Transverse colon (tissue), 4 donors: ENCODE results near the gene RAX2. TPM values are rescaled to one million over a fixed set of nuclear protein-coding genes. Genes with fewer than 3 reads are reported as not detected.

Experiments used
- DNase-seq: peaks from one replicate; pipeline ENCODE4 v3.0.0-alpha.2; 2019
- H3K27ac ChIP-seq, 4 donors: fragments of 200-600 bp; sonication (generic); 2 replicates each; pipeline ENCODE4 v1.5.1; 2016 to 2018; ENCODE audit warnings: inconsistent platforms in 4 of 4
- H3K27me3 ChIP-seq: fragments of 200-600 bp; sonication (generic); 2 replicates; pipeline ENCODE4 v1.5.1; 2017; ENCODE audit warnings: inconsistent platforms
- H3K36me3 ChIP-seq, 4 donors: fragments of 200-600 bp; sonication (generic); 2 replicates each; pipeline ENCODE4 v1.5.1; 2017 to 2019; ENCODE audit warnings: inconsistent platforms in 4 of 4
- H3K4me1 ChIP-seq, 4 donors: fragments of 200-600 bp; sonication (generic); 2 replicates each; pipeline ENCODE4 v1.5.1; 2017 to 2020; ENCODE audit warnings: inconsistent platforms in 4 of 4
- H3K4me3 ChIP-seq, 4 donors: fragments of 200-600 bp; sonication (generic); 1 replicate in 1 of 4; 2 replicates in 3 of 4; pipeline versions ENCODE4 v1.5.1 to v1.6.1; 2017 to 2019; ENCODE audit warnings: inconsistent platforms in 4 of 4
- H3K9me3 ChIP-seq, 2 donors: fragments of 200-600 bp; sonication (generic); 2 replicates each; pipeline ENCODE4 v1.5.1; 2017 to 2019; ENCODE audit warnings: inconsistent platforms in 2 of 2
- CTCF ChIP-seq, 5 experiments: fragments of 200-600 bp in 3 of 5; fragments of 450-650 bp in 2 of 5; sonication (generic) in 3 of 5; IDR thresholded peaks; 1 replicate in 2 of 5; 2 replicates in 3 of 5; pipeline ENCODE4 v1.5.1; 2016 to 2017; ENCODE audit warnings: antibody characterized with exemption in 5 of 5, inconsistent platforms in 3 of 5, mild to moderate bottlenecking in 2 of 5, moderate library complexity in 1 of 5
- EP300 ChIP-seq: sonication (generic); formaldehyde crosslinking; IDR thresholded peaks from one replicate; pipeline ENCODE4 v1.6.1; 2017; ENCODE audit warnings: antibody characterized with exemption, low read depth
- POLR2A ChIP-seq: fragments of 450-650 bp; IDR thresholded peaks from one replicate; pipeline ENCODE4 v1.6.1; 2016; ENCODE audit warnings: antibody characterized with exemption, mild to moderate bottlenecking, moderate library complexity
- POLR2AphosphoS5 ChIP-seq, 3 donors: sonication (generic); formaldehyde crosslinking; IDR thresholded peaks; one replicate each; pipeline ENCODE4 v1.6.1; 2016; ENCODE audit warnings: antibody characterized with exemption in 3 of 3
- WGBS, 2 donors: methylation state at CpG; one replicate each; pipeline ENCODE4 v1.1.5; 2018; ENCODE audit warnings: low coverage in 1 of 2; 5-methylcytosine and 5-hydroxymethylcytosine counted together
- in situ Hi-C, 4 donors: fragments of 200-750 bp; cut with MboI; loops; one replicate each; pipeline versions ENCODE4 v1.15.0 to v1.15.1; 2017; ENCODE audit warnings: low sequenced_read_pairs in 3 of 4, low pct_ligation_motif_present in 1 of 4, low pct_unique_long_range_greater_than_20kb in 1 of 4
- intact Hi-C: fragments of 100-400 bp; cut with DNase I; formaldehyde crosslinking; loops from one replicate; pipeline ENCODE4 v1.15.1; 2023; ENCODE audit warnings: low total_unique reads
- total RNA-seq, 4 donors: library from RNA; depleted of rRNA; stranded (reverse); fragments of >200 nt; gene quantifications; one replicate each; pipeline ENCODE4 v1.1.0, GENCODE V29; 2016

Gene RAX2
- total RNA-seq, 4 donors from 2014 or later: not detected

DNA sequence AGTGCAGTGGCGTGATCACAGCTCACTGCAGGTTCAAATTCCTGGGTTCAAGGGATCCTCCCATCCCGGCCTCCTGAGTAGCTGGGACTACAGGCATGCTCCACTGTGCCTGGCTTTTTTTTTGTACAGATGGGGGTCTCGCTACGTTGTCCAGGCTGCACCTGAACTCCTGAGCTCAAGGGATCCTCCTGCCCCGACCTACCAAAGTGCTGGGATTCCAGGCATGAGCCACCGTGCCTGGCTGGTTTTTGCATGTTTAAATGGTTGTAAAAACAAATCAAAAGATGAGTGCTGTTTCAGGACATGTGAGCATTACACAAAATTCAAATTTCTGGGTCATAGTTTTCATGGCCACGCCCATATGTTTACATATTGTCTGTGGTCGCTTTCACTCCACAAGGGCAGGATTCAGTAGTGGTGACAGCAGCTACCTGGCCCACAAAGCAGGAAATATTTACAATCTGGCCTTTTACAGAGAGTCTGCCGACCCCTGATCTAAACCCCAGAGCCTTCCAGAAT, 8.8 kb upstream of the RAX2 start:
- intact Hi-C loops (no loop called here), in situ Hi-C loops (no loop called here)
- 20 to 79% methylated on average over 1 to 9 of the region's 9 CpGs for WGBS, 2 donors
- Histone ChIP-seq H3K9me3 (peaks cover 17 to 20% of the 10 kb centered on the region in 2 donors), H3K27ac (no peak overlapping the region), H3K27me3 (peaks cover 21% of the 10 kb centered on the region), H3K4me1 (peaks cover 0 to 6% (median 0%) of the 10 kb centered on the region in 4 donors), H3K4me3 (no peak overlapping the region), H3K36me3 (no peaks in the 10 kb centered on the region)
- TF ChIP-seq EP300 (no peak), POLR2AphosphoS5 (IDR thresholded peaks at IDR 0.05) (no peak), POLR2A (no peak), CTCF (IDR thresholded peaks at IDR 0.05) (no peak)
- no peak for DNase-seq

DNA sequence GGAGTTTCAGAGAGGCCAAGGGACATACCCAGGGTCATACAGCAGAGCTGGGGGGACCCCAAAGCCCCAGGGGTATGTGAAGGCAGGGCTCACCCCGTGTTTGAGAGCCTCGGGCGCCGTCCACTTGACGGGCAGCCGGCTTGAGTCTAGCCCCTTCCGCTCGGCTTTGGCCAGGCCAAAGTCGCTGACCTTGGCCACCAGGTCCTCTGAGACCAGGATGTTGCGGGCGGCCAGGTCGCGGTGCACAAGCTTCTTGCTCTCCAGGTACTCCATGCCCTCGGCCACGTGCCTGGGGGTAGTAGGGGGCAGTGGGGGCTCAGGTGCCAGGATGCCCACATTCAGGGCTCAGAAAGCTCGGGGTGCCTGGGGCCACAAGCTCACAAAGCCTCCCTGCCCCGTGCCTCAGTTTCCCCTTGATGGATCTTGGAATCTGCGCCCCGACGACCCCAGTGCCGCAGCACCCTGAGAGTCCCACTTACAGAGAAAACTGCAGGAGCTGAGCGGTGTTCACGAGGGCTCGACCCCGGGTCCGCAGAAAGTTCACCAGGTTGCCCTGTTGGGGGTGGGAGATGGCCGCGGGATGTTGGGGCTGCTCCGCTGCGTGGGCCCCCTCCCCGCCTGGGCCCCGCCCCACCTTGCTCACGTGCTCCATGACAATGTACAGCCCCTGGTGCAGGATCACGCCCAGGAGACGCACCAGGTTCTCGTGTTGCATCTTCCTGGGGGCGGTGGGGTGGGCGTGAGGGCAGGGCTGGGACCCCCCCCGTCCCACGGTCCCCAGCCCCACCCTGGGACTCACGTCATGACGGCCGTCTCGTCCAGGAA, 7.1 kb upstream of the RAX2 start:
- Histone ChIP-seq H3K36me3 (no peaks in the 10 kb centered on the region), H3K9me3 (peaks cover 17 to 20% of the 10 kb centered on the region in 2 donors), H3K4me3 (no peak overlapping the region), H3K4me1 (no peaks in the 10 kb centered on the region), H3K27ac (no peak overlapping the region), H3K27me3 (peaks cover 4% of the 10 kb centered on the region)
- no peak for DNase-seq
- WGBS, 2 donors: 81% methylated on average over 27 of the region's 44 CpGs; no CpG with 5 or more reads in 1 of the 2 donors
- TF ChIP-seq EP300 (no peak), POLR2AphosphoS5 (IDR thresholded peaks at IDR 0.05) (no peak), CTCF (IDR thresholded peaks at IDR 0.05) (no peak), POLR2A (no peak)
- intact Hi-C loops: no loop called here
- in situ Hi-C loops: no loop called here

DNA sequence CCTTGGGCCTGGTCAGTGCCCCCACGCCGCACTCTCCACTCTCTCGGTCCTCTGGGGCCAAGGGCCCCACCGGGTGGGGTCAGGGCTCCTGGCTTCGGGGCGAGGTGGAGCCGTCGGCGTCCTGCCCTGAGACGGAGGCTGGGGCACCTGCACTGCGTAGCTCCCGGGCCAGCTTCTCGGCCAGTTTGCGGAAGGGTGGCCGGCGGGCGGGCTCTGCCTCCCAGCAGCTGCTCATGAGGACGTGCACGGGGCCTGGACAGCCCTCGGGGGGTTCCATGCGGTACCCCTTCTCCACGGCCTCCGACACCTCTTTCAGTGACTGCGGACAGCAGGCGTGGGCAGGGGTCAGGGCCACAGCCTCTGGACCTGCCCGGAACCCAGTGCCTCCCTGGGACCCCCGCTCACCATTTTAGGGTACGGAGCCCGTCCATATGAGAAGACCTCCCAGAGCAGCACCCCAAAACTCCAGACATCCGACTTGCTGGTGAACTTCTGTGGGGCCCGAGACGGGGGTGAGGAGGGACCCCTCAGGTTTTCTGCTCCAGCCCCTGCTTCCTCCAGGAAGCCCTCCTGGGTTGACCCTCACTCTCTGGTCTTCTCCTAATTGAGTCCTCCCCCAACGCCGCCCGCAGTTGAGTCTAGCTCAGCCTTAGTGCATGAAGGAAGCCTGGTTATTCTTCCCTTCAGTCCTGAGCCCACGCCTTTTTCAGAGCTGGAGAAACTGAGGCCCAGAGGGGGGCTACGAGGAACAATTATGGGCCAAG, 6.3 kb upstream of the RAX2 start:
- peaks cover 17 to 20% of the 10 kb centered on the region in 2 donors for H3K9me3 ChIP-seq
- no peak overlapping the region for H3K27ac ChIP-seq
- no peaks in the 10 kb centered on the region for H3K36me3 ChIP-seq
- TF ChIP-seq CTCF (IDR thresholded peaks at IDR 0.05) (no peak), POLR2AphosphoS5 (IDR thresholded peaks at IDR 0.05) (no peak), POLR2A (no peak), EP300 (no peak)
- intact Hi-C loops (no loop called here), in situ Hi-C loops (no loop called here)
- H3K27me3 ChIP-seq: no peaks in the 10 kb centered on the region
- no peaks in the 10 kb centered on the region for H3K4me1 ChIP-seq
- 77% methylated on average over 18 of the region's 37 CpGs; no CpG with 5 or more reads in 1 of the 2 donors for WGBS, 2 donors
- DNase-seq: no peak
- no peak overlapping the region for H3K4me3 ChIP-seq

- H3K9me3 ChIP-seq: peaks cover 6 to 9% of the 10 kb centered on the region in 2 donors
- in situ Hi-C loops (no loop called here), intact Hi-C loops (no loop called here)
- H3K27ac ChIP-seq: no peak overlapping the region
- H3K4me3 ChIP-seq: no peak overlapping the region
- 88 to 93% methylated on average over 1 of the region's 1 CpG for WGBS, 2 donors
- H3K27me3 ChIP-seq: no peaks in the 10 kb centered on the region
- H3K4me1 ChIP-seq: no peaks in the 10 kb centered on the region
- no peak for DNase-seq
- H3K36me3 ChIP-seq: no peaks in the 10 kb centered on the region
- TF ChIP-seq POLR2AphosphoS5 (IDR thresholded peaks at IDR 0.05) (no peak), POLR2A (no peak), EP300 (no peak), CTCF (IDR thresholded peaks at IDR 0.05) (no peak)
Measured at GRCh38 chr19:3776479-3777040, 4.5 kb upstream of the RAX2 start.
